ENCODE measurements around the gene RALGAPA1.
A peak's percentile ranks its signal among the peaks of the same experiment; 100 is the strongest.

The RALGAPA1 gene

DNA sequence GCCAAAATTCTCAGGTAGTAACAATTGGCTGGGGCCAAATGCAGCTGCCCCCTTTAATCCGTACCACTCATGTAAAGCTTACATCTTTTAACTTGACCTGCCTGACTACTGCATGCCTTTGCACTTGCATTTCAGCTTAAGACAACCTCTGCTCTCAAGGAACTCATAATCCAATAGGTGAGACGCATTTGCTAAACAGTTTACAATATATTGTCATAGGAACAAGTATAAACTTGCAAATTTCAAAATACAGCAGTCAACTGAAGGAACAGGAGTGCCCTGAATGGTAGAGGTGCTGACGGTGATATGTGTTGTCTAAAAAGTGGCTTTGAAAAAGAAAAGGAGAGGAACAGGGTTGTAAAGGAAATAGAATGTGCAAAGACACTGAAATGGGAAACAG, 13.4 kb upstream of the RALGAPA1 start:
- Histone ChIP-seq H3K4me1 (ENCODE audit: low read length) (no peaks in the 10 kb centered on the region; the same call in 1 of the 2 replicates), H3K9me2 (replicated peaks; ENCODE audit: insufficient read depth, low read length) (no peaks in the 10 kb centered on the region), H4K20me1 (ENCODE audit: insufficient read depth, low read length) (no peaks in the 10 kb centered on the region), H3K4me2 (ENCODE audit: low read depth, low read length) (no peak overlapping the region), H3K9ac (ENCODE audit: low read length) (no peak overlapping the region), H3K27ac (ENCODE audit: low read length) (no peak overlapping the region), H3K36me3 (replicated peaks; ENCODE audit: insufficient read depth, low read length) (no peaks in the 10 kb centered on the region), H3K9me3 (replicated peaks; ENCODE audit: insufficient read depth, low read length) (no peaks in the 10 kb centered on the region), H3K4me3 (ENCODE audit: low read length) (no peak overlapping the region), H3K27me3 (replicated peaks; ENCODE audit: insufficient read depth, low read length) (no peaks in the 10 kb centered on the region), H2AFZ (ENCODE audit: low read length) (no peak overlapping the region), H3F3A (ENCODE audit: insufficient read depth, low read length) (no peaks in the 10 kb centered on the region; the same call in 1 of the 2 replicates), H3K79me2 (ENCODE audit: low read length) (peaks cover 7% of the 10 kb centered on the region)
- TF ChIP-seq EZH2phosphoT487 (IDR thresholded peaks at IDR 0.05; ENCODE audit: low read length) (no peak), EZH2 (optimal IDR thresholded peaks at IDR 0.05; ENCODE audit: low read depth, low read length) (no peak)
- TF ChIP-seq, protein P1, sequence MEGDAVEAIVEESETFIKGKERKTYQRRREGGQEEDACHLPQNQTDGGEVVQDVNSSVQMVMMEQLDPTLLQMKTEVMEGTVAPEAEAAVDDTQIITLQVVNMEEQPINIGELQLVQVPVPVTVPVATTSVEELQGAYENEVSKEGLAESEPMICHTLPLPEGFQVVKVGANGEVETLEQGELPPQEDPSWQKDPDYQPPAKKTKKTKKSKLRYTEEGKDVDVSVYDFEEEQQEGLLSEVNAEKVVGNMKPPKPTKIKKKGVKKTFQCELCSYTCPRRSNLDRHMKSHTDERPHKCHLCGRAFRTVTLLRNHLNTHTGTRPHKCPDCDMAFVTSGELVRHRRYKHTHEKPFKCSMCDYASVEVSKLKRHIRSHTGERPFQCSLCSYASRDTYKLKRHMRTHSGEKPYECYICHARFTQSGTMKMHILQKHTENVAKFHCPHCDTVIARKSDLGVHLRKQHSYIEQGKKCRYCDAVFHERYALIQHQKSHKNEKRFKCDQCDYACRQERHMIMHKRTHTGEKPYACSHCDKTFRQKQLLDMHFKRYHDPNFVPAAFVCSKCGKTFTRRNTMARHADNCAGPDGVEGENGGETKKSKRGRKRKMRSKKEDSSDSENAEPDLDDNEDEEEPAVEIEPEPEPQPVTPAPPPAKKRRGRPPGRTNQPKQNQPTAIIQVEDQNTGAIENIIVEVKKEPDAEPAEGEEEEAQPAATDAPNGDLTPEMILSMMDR (IDR thresholded peaks at IDR 0.05; ENCODE audit: low read length), result no peak
- no peak for DNase-seq

DNA sequence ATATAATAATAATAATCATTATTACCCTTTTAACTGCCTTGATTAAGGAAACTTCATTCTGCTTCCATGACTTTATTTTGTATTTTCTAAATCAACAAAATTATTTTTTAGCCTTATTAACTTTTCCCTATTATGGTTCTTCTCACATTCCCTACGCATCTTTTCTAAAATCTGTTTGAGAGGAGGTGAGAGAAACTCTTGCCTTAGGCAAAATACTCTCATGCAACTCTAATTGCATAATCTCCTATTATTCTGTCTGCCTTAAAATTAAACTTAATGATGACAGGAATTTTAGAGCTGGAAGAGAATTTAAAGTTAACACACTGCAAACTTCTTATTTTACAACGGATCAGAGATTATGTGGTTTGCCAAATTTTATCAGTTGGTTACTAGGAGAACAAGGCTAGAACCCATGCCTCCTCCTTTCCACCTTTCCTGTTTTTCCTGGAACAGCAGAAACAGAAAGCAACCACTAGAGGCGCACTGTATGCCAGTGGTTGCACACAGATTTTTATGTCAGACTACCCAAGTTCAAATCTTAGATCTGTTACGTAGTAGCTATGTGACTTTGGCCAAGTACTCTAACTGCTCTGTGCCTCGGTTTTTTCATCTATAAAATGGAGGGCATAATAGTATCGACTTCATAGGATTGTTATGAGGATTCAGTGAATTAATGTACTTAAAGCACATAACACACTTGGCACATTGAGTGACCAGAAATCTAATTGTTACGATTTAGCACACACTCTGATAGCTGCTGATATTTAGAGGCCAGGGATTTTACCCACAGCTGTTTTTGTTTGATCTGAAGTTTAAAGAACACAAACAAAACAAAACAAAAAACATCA, 12.7 kb upstream of the RALGAPA1 start:
- DNase-seq, result peak; percentile 23
- Histone ChIP-seq H3K9me3 (replicated peaks; ENCODE audit: insufficient read depth, low read length) (no peaks in the 10 kb centered on the region), H3K27me3 (replicated peaks; ENCODE audit: insufficient read depth, low read length) (no peaks in the 10 kb centered on the region), H3K4me2 (ENCODE audit: low read depth, low read length) (no peak overlapping the region), H3F3A (ENCODE audit: insufficient read depth, low read length) (no peaks in the 10 kb centered on the region; the same call in 1 of the 2 replicates), H3K9me2 (replicated peaks; ENCODE audit: insufficient read depth, low read length) (no peaks in the 10 kb centered on the region), H4K20me1 (ENCODE audit: insufficient read depth, low read length) (no peaks in the 10 kb centered on the region), H3K36me3 (replicated peaks; ENCODE audit: insufficient read depth, low read length) (no peaks in the 10 kb centered on the region), H3K27ac (ENCODE audit: low read length) (no peak overlapping the region), H3K9ac (ENCODE audit: low read length) (no peak overlapping the region), H3K4me1 (ENCODE audit: low read length) (no peaks in the 10 kb centered on the region), H3K79me2 (ENCODE audit: low read length) (no peaks in the 10 kb centered on the region; the same call in 1 of the 2 replicates), H2AFZ (ENCODE audit: low read length) (no peak overlapping the region), H3K4me3 (ENCODE audit: low read length) (no peak overlapping the region)
- TF ChIP-seq EZH2phosphoT487 (IDR thresholded peaks at IDR 0.05; ENCODE audit: low read length) (no peak), EZH2 (optimal IDR thresholded peaks at IDR 0.05; ENCODE audit: low read depth, low read length) (no peak)
- TF ChIP-seq, protein P1 (IDR thresholded peaks at IDR 0.05; ENCODE audit: low read length), result peak; percentile 67

DNA sequence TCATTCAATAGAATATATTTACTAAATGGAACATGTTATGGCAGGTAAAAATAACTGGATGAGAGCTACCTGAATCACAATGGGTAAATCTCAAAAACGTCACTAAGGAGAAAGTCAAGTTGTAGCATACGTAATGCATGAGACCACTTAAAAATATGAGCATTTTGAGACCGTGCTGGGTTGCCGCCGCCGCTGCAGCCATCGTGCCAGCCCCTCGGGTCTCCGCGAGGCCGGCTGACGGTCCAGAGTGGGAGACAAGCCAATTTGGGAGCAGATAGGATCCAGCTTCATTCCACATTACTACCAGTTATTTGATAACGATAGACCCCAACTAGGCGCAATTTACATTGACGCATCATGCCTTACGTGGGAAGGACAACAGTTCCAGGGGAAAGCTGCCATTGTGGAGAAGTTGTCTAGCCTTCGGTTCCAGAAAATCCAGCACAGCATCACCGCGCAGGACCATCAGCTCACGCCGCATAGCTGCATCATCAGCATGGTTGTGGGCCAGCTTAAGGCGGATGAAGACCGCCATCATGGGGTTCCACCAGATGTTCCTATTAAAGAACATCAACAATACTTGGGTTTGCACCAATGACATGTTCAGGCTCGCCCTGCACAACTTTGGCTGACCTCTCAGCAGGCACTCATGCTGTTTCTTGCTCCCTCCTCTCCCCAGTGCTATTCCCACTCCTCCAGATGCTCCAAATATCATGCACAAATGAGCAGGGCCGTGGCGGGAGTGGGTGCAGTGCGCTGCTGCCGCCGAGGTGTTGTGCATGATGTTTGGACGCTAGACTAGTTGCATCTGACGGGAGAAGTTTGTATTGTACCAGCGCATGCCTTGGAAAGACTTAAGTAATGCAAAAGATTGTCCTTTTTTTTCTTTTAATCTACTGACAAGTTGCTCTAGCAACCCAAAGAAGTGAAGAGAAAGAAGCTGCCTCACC, 10.8 kb upstream of the RALGAPA1 start:
- H2AFZ ChIP-seq (ENCODE audit: low read length), result no peak overlapping the region
- TF ChIP-seq EZH2 (optimal IDR thresholded peaks at IDR 0.05; ENCODE audit: low read depth, low read length) (no peak), EZH2phosphoT487 (IDR thresholded peaks at IDR 0.05; ENCODE audit: low read length) (no peak)
- TF ChIP-seq, protein P1 (IDR thresholded peaks at IDR 0.05; ENCODE audit: low read length), result no peak
- H3K27ac ChIP-seq (ENCODE audit: low read length), result no peak overlapping the region

More for the DNA sequence above, 10.8 kb upstream of the RALGAPA1 start:
- Histone ChIP-seq H3K27me3 (replicated peaks; ENCODE audit: insufficient read depth, low read length) (no peaks in the 10 kb centered on the region), H3K9me3 (replicated peaks; ENCODE audit: insufficient read depth, low read length) (no peaks in the 10 kb centered on the region), H3K9ac (ENCODE audit: low read length) (no peak overlapping the region), H3F3A (ENCODE audit: insufficient read depth, low read length) (no peaks in the 10 kb centered on the region), H4K20me1 (ENCODE audit: insufficient read depth, low read length) (no peaks in the 10 kb centered on the region), H3K4me2 (ENCODE audit: low read depth, low read length) (no peak overlapping the region), H3K79me2 (ENCODE audit: low read length) (no peaks in the 10 kb centered on the region), H3K4me3 (ENCODE audit: low read length) (no peak overlapping the region), H3K4me1 (ENCODE audit: low read length) (no peaks in the 10 kb centered on the region), H3K36me3 (replicated peaks; ENCODE audit: insufficient read depth, low read length) (no peaks in the 10 kb centered on the region), H3K9me2 (replicated peaks; ENCODE audit: insufficient read depth, low read length) (no peaks in the 10 kb centered on the region)
- DNase-seq, result no peak

All from MM.1S (cell line).